GM23338 (cell line): Measurements from ENCODE around the gene BHLHE41. TPM values are rescaled to one million over a fixed set of nuclear protein-coding genes. Genes with fewer than 3 reads are reported as not detected.

Experiments
- ATAC-seq: fragments of 200-7000 bp; cut with Tn5 transposase; 3 replicates; pipeline ENCODE4 v1.9.1; 2020
- DNase-seq: peaks from one replicate; pipeline ENCODE4 v3.0.0-alpha.2; 2015; ENCODE audit warnings: low spot score
- H2AFZ ChIP-seq: fragments of 200-600 bp; sonication (generic); 2 replicates; pipeline ENCODE4 v1.8.0; 2016; ENCODE audit warnings: antibody characterized with exemption, mild to moderate bottlenecking, moderate library complexity
- H3F3A ChIP-seq: fragments of 200-600 bp; sonication (generic); replicated peaks from 2 replicates; pipeline ENCODE4 v1.8.0; 2017; ENCODE audit warnings: antibody characterized with exemption, mixed run types, low read depth
- H3K27ac ChIP-seq: fragments of 200-600 bp; sonication (generic); 2 replicates; pipeline ENCODE4 v1.6.1; 2016; ENCODE audit warnings: low read depth
- H3K27me3 ChIP-seq: fragments of 200-600 bp; sonication (generic); 2 replicates; pipeline ENCODE4 v1.8.0; 2016; ENCODE audit warnings: mild to moderate bottlenecking, mixed run types, moderate library complexity; ENCODE audit not compliant: insufficient read depth
- H3K36me3 ChIP-seq: fragments of 200-600 bp; sonication (generic); 2 replicates; pipeline ENCODE4 v1.8.0; 2016; ENCODE audit warnings: mild to moderate bottlenecking; ENCODE audit not compliant: insufficient read depth
- H3K4me1 ChIP-seq: fragments of 200-600 bp; sonication (generic); 2 replicates; pipeline ENCODE4 v1.8.0; 2016; ENCODE audit warnings: mild to moderate bottlenecking, moderate library complexity; ENCODE audit not compliant: insufficient read depth
- H3K4me2 ChIP-seq: fragments of 200-600 bp; sonication (generic); 2 replicates; pipeline ENCODE4 v1.7.1; 2017; ENCODE audit warnings: mixed run types
- H3K4me3 ChIP-seq: fragments of 200-600 bp; sonication (generic); 2 replicates; pipeline ENCODE4 v1.6.1; 2016; ENCODE audit warnings: mixed run types
- H3K79me2 ChIP-seq: fragments of 200-600 bp; sonication (generic); replicated peaks from 2 replicates; pipeline ENCODE4 v1.8.0; 2017; ENCODE audit warnings: mild to moderate bottlenecking; ENCODE audit not compliant: insufficient read depth
- H3K9me2 ChIP-seq: fragments of 200-600 bp; sonication (generic); 2 replicates; pipeline ENCODE4 v1.8.0; 2017; ENCODE audit not compliant: insufficient read depth
- H4K20me1 ChIP-seq: fragments of 200-600 bp; sonication (generic); replicated peaks from 2 replicates; pipeline ENCODE4 v1.8.0; 2017; ENCODE audit warnings: mild to moderate bottlenecking; ENCODE audit not compliant: insufficient read depth
- H3K27ac Mint-ChIP-seq: 2 replicates; pipeline ENCODE4 v1.8.0; 2020; ENCODE audit warnings: inconsistent platforms, mild to moderate bottlenecking, moderate library complexity, mixed read lengths
- H3K27me3 Mint-ChIP-seq: 3 replicates; pipeline ENCODE4 v1.8.0; 2022; ENCODE audit warnings: low read depth, mild to moderate bottlenecking, moderate library complexity, mixed read lengths, inconsistent platforms; ENCODE audit not compliant: insufficient read depth, poor library complexity
- H3K36me3 Mint-ChIP-seq: 3 replicates; pipeline ENCODE4 v1.8.0; 2021; ENCODE audit warnings: low read depth, mild to moderate bottlenecking, inconsistent platforms, moderate library complexity, mixed read lengths
- H3K4me1 Mint-ChIP-seq: 3 replicates; pipeline ENCODE4 v1.8.0; 2020; ENCODE audit warnings: mild to moderate bottlenecking, inconsistent platforms, mixed read lengths
- H3K4me3 Mint-ChIP-seq: 3 replicates; pipeline ENCODE4 v1.8.0; 2021; ENCODE audit warnings: moderate library complexity, mild to moderate bottlenecking, inconsistent platforms, mixed read lengths
- H3K9me3 Mint-ChIP-seq: 3 replicates; pipeline ENCODE4 v1.8.0; 2020; ENCODE audit warnings: moderate library complexity, mild to moderate bottlenecking, inconsistent platforms, mixed read lengths
- EZH2 ChIP-seq: fragments of 200-600 bp; sonication (generic); IDR thresholded peaks from one replicate; pipeline ENCODE4 v1.8.0; 2017; ENCODE audit warnings: antibody characterized with exemption, mild to moderate bottlenecking, low read depth; ENCODE audit not compliant: unreplicated experiment
- EZH2phosphoT487 ChIP-seq: fragments of 200-600 bp; sonication (generic); IDR thresholded peaks from one replicate; pipeline ENCODE4 v1.8.1; 2018; ENCODE audit warnings: antibody characterized with exemption; ENCODE audit not compliant: unreplicated experiment
- JUNB ChIP-seq: IDR thresholded peaks from one replicate; pipeline ENCODE4 v1.6.1; 2016; ENCODE audit warnings: antibody characterized with exemption; ENCODE audit not compliant: unreplicated experiment
- NANOG ChIP-seq: IDR thresholded peaks from 2 replicates; pipeline ENCODE4 v1.6.1; 2016; ENCODE audit warnings: antibody characterized with exemption, borderline replicate concordance
- ZNF114 ChIP-seq: fragments of 250-450 bp; sonication (Bioruptor Pico); IDR thresholded peaks from 2 replicates; pipeline ENCODE4 v1.5.0; 2020; ENCODE audit warnings: mild to moderate bottlenecking, moderate library complexity
- ZNF331 ChIP-seq: fragments of 250-450 bp; sonication (Bioruptor Pico); IDR thresholded peaks from 2 replicates; pipeline ENCODE4 v1.5.0; 2020; ENCODE audit warnings: low read depth, mild to moderate bottlenecking, moderate library complexity
- long read RNA-seq: library from polyadenylated mRNA; unstranded; transcript quantifications from one replicate; pipeline ENCODE4 v2.0.0, GENCODE V29; 2020; ENCODE audit not compliant: unreplicated experiment
- polyA plus RNA-seq: library from polyadenylated mRNA; unstranded; fragments of >200 nt; fragmentation: Nextera tagmentation; extraction: Ambion mirVana; gene quantifications from 2 replicates; pipeline ENCODE4 v1.2.1, GENCODE V29; 2016
- total RNA-seq: library from RNA; depleted of rRNA; stranded (reverse); fragments of >200 nt; shearing (Covaris generic); gene quantifications from 2 replicates; pipeline ENCODE4 v1.2.3, GENCODE V29; 2014; rRNA removed
- TF ChIP-seq, protein P1 (sequence below): IDR thresholded peaks from one replicate; pipeline ENCODE4 v1.6.1; 2018; ENCODE audit warnings: antibody characterized with exemption; ENCODE audit not compliant: unreplicated experiment
- TF ChIP-seq, protein P2 (sequence below), 2 experiments: fragments of 200-600 bp in 1 of 2; sonication (generic) in 1 of 2; conservative IDR thresholded peaks; 2 replicates each; pipeline versions ENCODE4 v1.5.1 to v1.6.1; 2016 to 2017; ENCODE audit warnings: antibody characterized with exemption in 2 of 2, low read depth in 2 of 2, mild to moderate bottlenecking in 2 of 2, moderate library complexity in 1 of 2
- TF ChIP-seq, protein P3 (sequence below): IDR thresholded peaks from 2 replicates; pipeline ENCODE4 v1.6.1; 2016; ENCODE audit warnings: antibody characterized with exemption

BHLHE41 gene
- 1.6 and 3.7 TPM in 2 replicates for total RNA-seq
- polyA plus RNA-seq: 2.9 and 3.3 TPM in 2 replicates
- long read RNA-seq: 0 reads

DNA sequence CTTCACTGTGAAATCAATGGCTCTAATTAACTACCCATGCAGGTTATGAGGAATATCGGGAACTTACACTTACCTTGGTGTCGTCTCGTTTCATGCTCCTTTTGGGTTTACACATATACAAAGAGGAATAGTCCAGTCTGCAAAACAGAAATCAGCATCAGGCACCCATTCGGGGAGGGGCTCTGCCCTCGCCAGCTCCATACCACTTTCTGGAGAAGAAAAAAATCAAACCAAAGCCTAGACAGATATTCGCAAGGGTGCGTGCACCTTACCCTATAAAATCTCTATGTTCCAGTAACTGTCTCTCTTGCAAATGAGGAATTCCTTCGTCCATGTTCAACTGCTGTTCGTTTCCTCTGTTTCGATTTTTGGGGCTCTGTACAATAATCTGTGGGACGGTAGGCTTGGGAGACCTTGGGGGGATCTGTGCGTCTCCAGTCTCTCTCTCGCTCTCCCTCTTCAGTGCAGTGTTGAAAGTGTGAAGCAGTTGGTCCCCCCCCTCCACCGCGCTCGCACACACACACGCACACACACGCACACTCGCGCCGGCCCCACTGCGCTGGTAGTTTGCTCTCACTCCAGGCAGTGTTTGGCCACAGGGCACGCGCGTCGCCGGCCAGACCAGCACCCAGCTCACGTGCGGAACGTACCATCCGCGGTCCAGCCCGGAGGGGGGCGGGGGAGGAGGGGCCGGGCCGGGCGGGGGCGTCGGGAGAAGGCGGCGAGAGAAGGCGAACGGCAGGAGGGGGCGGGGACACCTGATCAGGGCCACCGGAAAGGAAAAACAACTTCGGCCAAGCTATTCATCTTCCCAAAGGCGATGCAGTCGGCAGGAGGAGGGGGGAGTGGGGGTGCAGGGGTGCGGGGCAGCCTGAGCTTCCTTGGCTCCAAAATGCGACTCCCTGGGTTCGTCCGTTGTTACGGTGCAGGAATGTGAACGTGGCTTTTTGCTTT, at the start of gene BHLHE41:
TSS of gene BHLHE41 (minus strand) at position 592 of the 954 bp plus-strand sequence. CDS start at position 334, 258 bp downstream.
- ATAC-seq: peak; percentile 19
- no peak within 1 kb of the TSS for H3K27ac ChIP-seq

More for the DNA sequence above, at the start of gene BHLHE41:
- no peak for TF ChIP-seq EZH2phosphoT487
- peak; percentile 90 for TF ChIP-seq EZH2
- no peak for TF ChIP-seq ZNF331 (CRISPR knock-in tag)
- 0 out of 2 replicates have a peak, but pooled peaks have one; percentile 17 for TF ChIP-seq NANOG
- TF ChIP-seq, protein P1, sequence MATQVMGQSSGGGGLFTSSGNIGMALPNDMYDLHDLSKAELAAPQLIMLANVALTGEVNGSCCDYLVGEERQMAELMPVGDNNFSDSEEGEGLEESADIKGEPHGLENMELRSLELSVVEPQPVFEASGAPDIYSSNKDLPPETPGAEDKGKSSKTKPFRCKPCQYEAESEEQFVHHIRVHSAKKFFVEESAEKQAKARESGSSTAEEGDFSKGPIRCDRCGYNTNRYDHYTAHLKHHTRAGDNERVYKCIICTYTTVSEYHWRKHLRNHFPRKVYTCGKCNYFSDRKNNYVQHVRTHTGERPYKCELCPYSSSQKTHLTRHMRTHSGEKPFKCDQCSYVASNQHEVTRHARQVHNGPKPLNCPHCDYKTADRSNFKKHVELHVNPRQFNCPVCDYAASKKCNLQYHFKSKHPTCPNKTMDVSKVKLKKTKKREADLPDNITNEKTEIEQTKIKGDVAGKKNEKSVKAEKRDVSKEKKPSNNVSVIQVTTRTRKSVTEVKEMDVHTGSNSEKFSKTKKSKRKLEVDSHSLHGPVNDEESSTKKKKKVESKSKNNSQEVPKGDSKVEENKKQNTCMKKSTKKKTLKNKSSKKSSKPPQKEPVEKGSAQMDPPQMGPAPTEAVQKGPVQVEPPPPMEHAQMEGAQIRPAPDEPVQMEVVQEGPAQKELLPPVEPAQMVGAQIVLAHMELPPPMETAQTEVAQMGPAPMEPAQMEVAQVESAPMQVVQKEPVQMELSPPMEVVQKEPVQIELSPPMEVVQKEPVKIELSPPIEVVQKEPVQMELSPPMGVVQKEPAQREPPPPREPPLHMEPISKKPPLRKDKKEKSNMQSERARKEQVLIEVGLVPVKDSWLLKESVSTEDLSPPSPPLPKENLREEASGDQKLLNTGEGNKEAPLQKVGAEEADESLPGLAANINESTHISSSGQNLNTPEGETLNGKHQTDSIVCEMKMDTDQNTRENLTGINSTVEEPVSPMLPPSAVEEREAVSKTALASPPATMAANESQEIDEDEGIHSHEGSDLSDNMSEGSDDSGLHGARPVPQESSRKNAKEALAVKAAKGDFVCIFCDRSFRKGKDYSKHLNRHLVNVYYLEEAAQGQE: no peak
- TF ChIP-seq, protein P2, sequence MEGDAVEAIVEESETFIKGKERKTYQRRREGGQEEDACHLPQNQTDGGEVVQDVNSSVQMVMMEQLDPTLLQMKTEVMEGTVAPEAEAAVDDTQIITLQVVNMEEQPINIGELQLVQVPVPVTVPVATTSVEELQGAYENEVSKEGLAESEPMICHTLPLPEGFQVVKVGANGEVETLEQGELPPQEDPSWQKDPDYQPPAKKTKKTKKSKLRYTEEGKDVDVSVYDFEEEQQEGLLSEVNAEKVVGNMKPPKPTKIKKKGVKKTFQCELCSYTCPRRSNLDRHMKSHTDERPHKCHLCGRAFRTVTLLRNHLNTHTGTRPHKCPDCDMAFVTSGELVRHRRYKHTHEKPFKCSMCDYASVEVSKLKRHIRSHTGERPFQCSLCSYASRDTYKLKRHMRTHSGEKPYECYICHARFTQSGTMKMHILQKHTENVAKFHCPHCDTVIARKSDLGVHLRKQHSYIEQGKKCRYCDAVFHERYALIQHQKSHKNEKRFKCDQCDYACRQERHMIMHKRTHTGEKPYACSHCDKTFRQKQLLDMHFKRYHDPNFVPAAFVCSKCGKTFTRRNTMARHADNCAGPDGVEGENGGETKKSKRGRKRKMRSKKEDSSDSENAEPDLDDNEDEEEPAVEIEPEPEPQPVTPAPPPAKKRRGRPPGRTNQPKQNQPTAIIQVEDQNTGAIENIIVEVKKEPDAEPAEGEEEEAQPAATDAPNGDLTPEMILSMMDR (conservative IDR thresholded peaks at IDR 0.05; ENCODE audit: low read depth in 2 of 2): no peak
- no peak for TF ChIP-seq JUNB
- TF ChIP-seq, protein P3, sequence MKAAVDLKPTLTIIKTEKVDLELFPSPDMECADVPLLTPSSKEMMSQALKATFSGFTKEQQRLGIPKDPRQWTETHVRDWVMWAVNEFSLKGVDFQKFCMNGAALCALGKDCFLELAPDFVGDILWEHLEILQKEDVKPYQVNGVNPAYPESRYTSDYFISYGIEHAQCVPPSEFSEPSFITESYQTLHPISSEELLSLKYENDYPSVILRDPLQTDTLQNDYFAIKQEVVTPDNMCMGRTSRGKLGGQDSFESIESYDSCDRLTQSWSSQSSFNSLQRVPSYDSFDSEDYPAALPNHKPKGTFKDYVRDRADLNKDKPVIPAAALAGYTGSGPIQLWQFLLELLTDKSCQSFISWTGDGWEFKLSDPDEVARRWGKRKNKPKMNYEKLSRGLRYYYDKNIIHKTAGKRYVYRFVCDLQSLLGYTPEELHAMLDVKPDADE: no peak
- no peak for TF ChIP-seq ZNF114
- Histone ChIP-seq H3K4me1 (peaks cover 40% of the 10 kb centered on the region), H3K27me3 (peaks cover 94% of the 10 kb centered on the region), H3K79me2 (no peaks in the 10 kb centered on the region), H3F3A (peaks cover 13% of the 10 kb centered on the region; the same call in 1 of the 2 replicates), H2AFZ (peak within 1 kb of the TSS; percentile 98), H3K9me2 (no peaks in the 10 kb centered on the region), H3K4me3 (peak within 1 kb of the TSS; percentile 90), H3K36me3 (no peaks in the 10 kb centered on the region), H3K4me2 (peak within 1 kb of the TSS; percentile 99), H4K20me1 (0 out of 2 replicates have a peak, but pooled peaks cover 4% of the 10 kb centered on the region)
- H3K36me3 Mint-ChIP-seq: no peaks in the 10 kb centered on the region
- peaks cover 2% of the 10 kb centered on the region; the same call in 1 of the 3 replicates for H3K9me3 Mint-ChIP-seq
- peaks cover 84% of the 10 kb centered on the region for H3K27me3 Mint-ChIP-seq
- DNase-seq: peak; percentile 93
- H3K4me3 Mint-ChIP-seq: peak within 1 kb of the TSS; percentile 86
- no peak within 1 kb of the TSS for H3K27ac Mint-ChIP-seq
- H3K4me1 Mint-ChIP-seq: peaks cover 46% of the 10 kb centered on the region
